Liver (tissue), 9 donors: ENCODE measurements around the gene TRERF1. TPM values are rescaled to one million over a fixed set of nuclear protein-coding genes. Genes with fewer than 3 reads are reported as not detected.

Experiments used
- DNase-seq: peaks from one replicate; pipeline ENCODE4 v3.0.0-alpha.2; 2017; ENCODE audit warnings: low spot score
- H3K27ac ChIP-seq, 2 donors: one replicate each; pipeline ENCODE4 v1.7.0; 2013; ENCODE audit warnings: inconsistent platforms in 2 of 2, low read length in 2 of 2, control low read depth in 1 of 2, low read depth in 1 of 2, mild to moderate bottlenecking in 1 of 2
- H3K27me3 ChIP-seq, 4 donors: one replicate each; pipeline versions ENCODE4 v1.6.1 to v1.7.0; 2013; ENCODE audit warnings: low read length in 3 of 4, inconsistent platforms in 1 of 4, mild to moderate bottlenecking in 1 of 4, moderate library complexity in 1 of 4; ENCODE audit not compliant: control insufficient read depth in 4 of 4, insufficient read depth in 4 of 4
- H3K36me3 ChIP-seq, 4 donors: one replicate each; pipeline versions ENCODE4 v1.6.1 to v1.7.0; 2013; ENCODE audit warnings: low read length in 3 of 4, mild to moderate bottlenecking in 3 of 4, low read depth in 1 of 4, moderate library complexity in 1 of 4; ENCODE audit not compliant: control insufficient read depth in 4 of 4, insufficient read depth in 3 of 4
- H3K4me1 ChIP-seq, 4 donors: one replicate each; pipeline versions ENCODE4 v1.6.1 to v1.7.0; 2013; ENCODE audit warnings: low read length in 3 of 4, mild to moderate bottlenecking in 3 of 4, moderate library complexity in 1 of 4; ENCODE audit not compliant: control insufficient read depth in 4 of 4, insufficient read depth in 4 of 4
- H3K4me3 ChIP-seq, 3 donors: one replicate each; pipeline versions ENCODE4 v1.6.1 to v1.7.0; 2013; ENCODE audit warnings: low read length in 3 of 3, control low read depth in 1 of 3, low read depth in 1 of 3, mild to moderate bottlenecking in 1 of 3
- H3K9ac ChIP-seq, 2 donors: one replicate each; pipeline ENCODE4 v1.7.0; 2013; ENCODE audit warnings: low read length in 2 of 2, mild to moderate bottlenecking in 2 of 2, moderate library complexity in 2 of 2, control low read depth in 1 of 2, low read depth in 1 of 2
- H3K9me3 ChIP-seq, 4 donors: one replicate each; pipeline versions ENCODE4 v1.6.1 to v1.7.0; 2013; ENCODE audit warnings: low read length in 3 of 4; ENCODE audit not compliant: control insufficient read depth in 4 of 4
- EGR1 ChIP-seq, 2 donors: IDR thresholded peaks; 2 replicates each; pipeline ENCODE4 v1.6.1; 2016 to 2018; ENCODE audit warnings: antibody characterized with exemption in 2 of 2, low read depth in 2 of 2
- FOXA2 ChIP-seq: IDR thresholded peaks from 2 replicates; pipeline ENCODE4 v1.6.1; 2016; ENCODE audit warnings: antibody characterized with exemption
- GABPA ChIP-seq, 2 donors: IDR thresholded peaks in 1 of 2; conservative IDR thresholded peaks in 1 of 2; 2 replicates each; pipeline ENCODE4 v1.6.1; 2016; ENCODE audit warnings: antibody characterized with exemption in 2 of 2, mild to moderate bottlenecking in 1 of 2, moderate library complexity in 1 of 2
- HNF4A ChIP-seq, 2 donors: conservative IDR thresholded peaks; 2 replicates each; pipeline ENCODE4 v1.6.1; 2016; ENCODE audit warnings: antibody characterized with exemption in 2 of 2, mild to moderate bottlenecking in 2 of 2
- JUND ChIP-seq, 2 donors: IDR thresholded peaks; 2 replicates each; pipeline ENCODE4 v1.6.1; 2016; ENCODE audit warnings: antibody characterized with exemption in 2 of 2
- NR2F2 ChIP-seq: IDR thresholded peaks from 2 replicates; pipeline ENCODE4 v1.6.1; 2016; ENCODE audit warnings: antibody characterized with exemption
- RXRA ChIP-seq, 2 donors: IDR thresholded peaks; 2 replicates each; pipeline ENCODE4 v1.6.1; 2017 to 2018; ENCODE audit warnings: antibody characterized with exemption in 2 of 2, mild to moderate bottlenecking in 1 of 2
- SP1 ChIP-seq: IDR thresholded peaks from 2 replicates; pipeline ENCODE4 v1.6.1; 2018; ENCODE audit warnings: antibody characterized with exemption, mild to moderate bottlenecking
- YY1 ChIP-seq: IDR thresholded peaks from 2 replicates; pipeline ENCODE4 v1.6.1; 2016; ENCODE audit warnings: antibody characterized with exemption, mild to moderate bottlenecking
- WGBS: extraction: QIAGEN DNeasy Blood & Tissue Kit; methylation state at CpG from one replicate; pipeline ENCODE4 v1.1.7; 2013; 5-methylcytosine and 5-hydroxymethylcytosine counted together
- polyA plus RNA-seq, 2 donors: library from polyadenylated mRNA; stranded (reverse) in 1 of 2; unstranded in 1 of 2; fragments of 200-250 nt in 1 of 2; fragments of >200 nt in 1 of 2; fragmentation: Nextera tagmentation in 1 of 2; extraction: Ambion mirVana in 1 of 2; gene quantifications; one replicate each; pipeline versions ENCODE4 v1.2.1 to v1.2.3, GENCODE V29; 2013 to 2015
- total RNA-seq, 2 donors: library from RNA; depleted of rRNA; stranded (reverse); fragments of >200 nt; gene quantifications; one replicate each; pipeline ENCODE4 v1.2.3, GENCODE V29; 2014
- TF ChIP-seq, protein P1 (sequence below): IDR thresholded peaks from 2 replicates; pipeline ENCODE4 v1.6.1; 2016; ENCODE audit warnings: antibody characterized with exemption
- TF ChIP-seq, protein P2 (sequence below): IDR thresholded peaks from 2 replicates; pipeline ENCODE4 v1.6.1; 2016; ENCODE audit warnings: antibody characterized with exemption
- TF ChIP-seq, protein P3 (sequence below): IDR thresholded peaks from 2 replicates; pipeline ENCODE4 v1.6.1; 2016; ENCODE audit warnings: antibody characterized with exemption, mild to moderate bottlenecking
- TF ChIP-seq, protein P4 (sequence below): IDR thresholded peaks from 2 replicates; pipeline ENCODE4 v1.6.1; 2016; ENCODE audit warnings: antibody characterized with exemption
- donor health status: healthy.
- donor health status: healthy.
- donor health status: healthy.
- donor health status: healthy.
- donor health status: healthy.

The TRERF1 gene
- total and polyA plus RNA-seq, 4 donors, result 0.33 to 1.3 (median 0.68) TPM

DNA sequence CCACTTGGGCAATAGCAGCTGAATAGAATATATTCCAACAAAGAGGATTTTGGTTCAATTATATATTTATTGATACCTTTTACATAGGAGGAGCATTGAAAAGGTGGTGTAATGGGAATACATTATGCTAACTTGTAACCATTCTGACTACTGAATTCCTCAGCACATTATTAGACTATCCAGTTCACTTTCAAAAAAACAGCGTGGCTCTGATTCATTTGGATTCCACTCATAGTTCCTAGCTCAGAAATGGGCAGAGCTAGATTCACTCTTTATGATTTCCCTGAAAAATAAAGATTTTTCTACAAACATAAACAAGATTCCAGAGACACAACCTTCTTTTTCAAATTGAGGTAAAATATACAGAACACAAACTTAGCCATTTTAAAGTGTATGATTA is 9.2 kb upstream of the TRERF1 start:
- no peaks in the 10 kb centered on the region for H3K36me3 ChIP-seq

DNA sequence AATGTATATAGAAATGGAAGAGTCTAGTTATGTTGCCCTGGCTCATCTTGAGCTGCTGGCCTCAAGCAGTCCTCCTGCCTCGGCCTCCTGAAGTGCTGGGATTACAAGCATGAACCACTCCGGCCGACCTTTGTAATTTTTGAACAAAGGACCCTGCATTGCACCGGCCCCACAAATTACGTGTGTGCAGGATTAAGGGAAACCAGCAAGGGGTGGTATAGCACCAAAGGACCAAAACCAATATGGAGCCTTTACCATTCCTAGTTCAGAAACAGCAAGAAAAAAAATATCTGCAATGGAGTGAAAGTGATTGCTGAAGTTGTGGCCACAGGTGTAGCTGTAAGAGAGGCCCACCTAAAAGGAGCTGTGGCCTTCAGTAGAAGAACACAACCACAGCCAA is 8.2 kb upstream of the TRERF1 start:
- Histone ChIP-seq H3K27ac (no peak overlapping the region), H3K9ac (no peak overlapping the region), H3K4me1 (no peaks in the 10 kb centered on the region), H3K4me3 (no peak overlapping the region), H3K9me3 (no peaks in the 10 kb centered on the region), H3K27me3 (peaks cover 0 to 3% (median 0%) of the 10 kb centered on the region in 4 donors), H3K36me3 (no peaks in the 10 kb centered on the region)
- WGBS, result 92% methylated on average over 5 of the region's 5 CpGs
- no peak for TF ChIP-seq EGR1 (IDR thresholded peaks at IDR 0.05; ENCODE audit: low read depth in 2 of 2)
- TF ChIP-seq NR2F2, result no peak
- TF ChIP-seq YY1, result no peak
- TF ChIP-seq, protein P1, sequence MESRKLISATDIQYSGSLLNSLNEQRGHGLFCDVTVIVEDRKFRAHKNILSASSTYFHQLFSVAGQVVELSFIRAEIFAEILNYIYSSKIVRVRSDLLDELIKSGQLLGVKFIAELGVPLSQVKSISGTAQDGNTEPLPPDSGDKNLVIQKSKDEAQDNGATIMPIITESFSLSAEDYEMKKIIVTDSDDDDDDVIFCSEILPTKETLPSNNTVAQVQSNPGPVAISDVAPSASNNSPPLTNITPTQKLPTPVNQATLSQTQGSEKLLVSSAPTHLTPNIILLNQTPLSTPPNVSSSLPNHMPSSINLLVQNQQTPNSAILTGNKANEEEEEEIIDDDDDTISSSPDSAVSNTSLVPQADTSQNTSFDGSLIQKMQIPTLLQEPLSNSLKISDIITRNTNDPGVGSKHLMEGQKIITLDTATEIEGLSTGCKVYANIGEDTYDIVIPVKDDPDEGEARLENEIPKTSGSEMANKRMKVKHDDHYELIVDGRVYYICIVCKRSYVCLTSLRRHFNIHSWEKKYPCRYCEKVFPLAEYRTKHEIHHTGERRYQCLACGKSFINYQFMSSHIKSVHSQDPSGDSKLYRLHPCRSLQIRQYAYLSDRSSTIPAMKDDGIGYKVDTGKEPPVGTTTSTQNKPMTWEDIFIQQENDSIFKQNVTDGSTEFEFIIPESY, result no peak
- no peak for TF ChIP-seq SP1
- no peak for DNase-seq

More for the DNA sequence above, 9.2 kb upstream of the TRERF1 start:
- no peak for DNase-seq
- Histone ChIP-seq H3K4me1 (no peaks in the 10 kb centered on the region), H3K27me3 (peaks cover 0 to 3% (median 0%) of the 10 kb centered on the region in 4 donors), H3K27ac (no peak overlapping the region), H3K4me3 (no peak overlapping the region), H3K9me3 (no peaks in the 10 kb centered on the region), H3K9ac (no peak overlapping the region)
- 79% methylated on average over 1 of the region's 1 CpG for WGBS
- TF ChIP-seq, protein P2, sequence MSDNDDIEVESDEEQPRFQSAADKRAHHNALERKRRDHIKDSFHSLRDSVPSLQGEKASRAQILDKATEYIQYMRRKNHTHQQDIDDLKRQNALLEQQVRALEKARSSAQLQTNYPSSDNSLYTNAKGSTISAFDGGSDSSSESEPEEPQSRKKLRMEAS, result no peak
- TF ChIP-seq, protein P1, result no peak
- no peak for TF ChIP-seq EGR1 (IDR thresholded peaks at IDR 0.05; ENCODE audit: low read depth in 2 of 2)
- TF ChIP-seq, protein P3, sequence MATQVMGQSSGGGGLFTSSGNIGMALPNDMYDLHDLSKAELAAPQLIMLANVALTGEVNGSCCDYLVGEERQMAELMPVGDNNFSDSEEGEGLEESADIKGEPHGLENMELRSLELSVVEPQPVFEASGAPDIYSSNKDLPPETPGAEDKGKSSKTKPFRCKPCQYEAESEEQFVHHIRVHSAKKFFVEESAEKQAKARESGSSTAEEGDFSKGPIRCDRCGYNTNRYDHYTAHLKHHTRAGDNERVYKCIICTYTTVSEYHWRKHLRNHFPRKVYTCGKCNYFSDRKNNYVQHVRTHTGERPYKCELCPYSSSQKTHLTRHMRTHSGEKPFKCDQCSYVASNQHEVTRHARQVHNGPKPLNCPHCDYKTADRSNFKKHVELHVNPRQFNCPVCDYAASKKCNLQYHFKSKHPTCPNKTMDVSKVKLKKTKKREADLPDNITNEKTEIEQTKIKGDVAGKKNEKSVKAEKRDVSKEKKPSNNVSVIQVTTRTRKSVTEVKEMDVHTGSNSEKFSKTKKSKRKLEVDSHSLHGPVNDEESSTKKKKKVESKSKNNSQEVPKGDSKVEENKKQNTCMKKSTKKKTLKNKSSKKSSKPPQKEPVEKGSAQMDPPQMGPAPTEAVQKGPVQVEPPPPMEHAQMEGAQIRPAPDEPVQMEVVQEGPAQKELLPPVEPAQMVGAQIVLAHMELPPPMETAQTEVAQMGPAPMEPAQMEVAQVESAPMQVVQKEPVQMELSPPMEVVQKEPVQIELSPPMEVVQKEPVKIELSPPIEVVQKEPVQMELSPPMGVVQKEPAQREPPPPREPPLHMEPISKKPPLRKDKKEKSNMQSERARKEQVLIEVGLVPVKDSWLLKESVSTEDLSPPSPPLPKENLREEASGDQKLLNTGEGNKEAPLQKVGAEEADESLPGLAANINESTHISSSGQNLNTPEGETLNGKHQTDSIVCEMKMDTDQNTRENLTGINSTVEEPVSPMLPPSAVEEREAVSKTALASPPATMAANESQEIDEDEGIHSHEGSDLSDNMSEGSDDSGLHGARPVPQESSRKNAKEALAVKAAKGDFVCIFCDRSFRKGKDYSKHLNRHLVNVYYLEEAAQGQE, result no peak
- TF ChIP-seq GABPA (IDR thresholded peaks at IDR 0.05 in 1 of 2, conservative IDR thresholded peaks at IDR 0.05 in 1 of 2), result no peak
- TF ChIP-seq JUND (IDR thresholded peaks at IDR 0.05), result no peak
- TF ChIP-seq RXRA (IDR thresholded peaks at IDR 0.05), result no peak
- TF ChIP-seq HNF4A (conservative IDR thresholded peaks at IDR 0.05), result no peak
- no peak for TF ChIP-seq FOXA2
- no peak for TF ChIP-seq NR2F2
- TF ChIP-seq, protein P4, sequence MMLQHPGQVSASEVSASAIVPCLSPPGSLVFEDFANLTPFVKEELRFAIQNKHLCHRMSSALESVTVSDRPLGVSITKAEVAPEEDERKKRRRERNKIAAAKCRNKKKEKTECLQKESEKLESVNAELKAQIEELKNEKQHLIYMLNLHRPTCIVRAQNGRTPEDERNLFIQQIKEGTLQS, result no peak
- no peak for TF ChIP-seq SP1
